SK-N-SH (cell line): ENCODE measurements around the gene GLIS2. TPM values are rescaled to one million over a fixed set of nuclear protein-coding genes. Genes with fewer than 3 reads are reported as not detected.

Source experiments
- CTCF ChIA-PET: fragments of 300-600, 350-600 bp; formaldehyde crosslinking; extraction: SDS; loops from one replicate; lab custom pipeline; 2021; lab: Yijun Ruan, JAX
- POLR2A ChIA-PET: fragments of 350-600 bp; sonication (Branson Sonifier 250); formaldehyde crosslinking; extraction: SDS; loops from one replicate; lab custom pipeline; 2020; ENCODE audit warnings: antibody characterized with exemption, inconsistent platforms; lab: Yijun Ruan, JAX
- DNase-seq: peaks from one replicate; pipeline ENCODE4 v3.0.0; 2012
- H2AFZ ChIP-seq: fragments of 200-600 bp; sonication (generic); 2 replicates; pipeline ENCODE4 v1.8.1; 2016; ENCODE audit warnings: antibody characterized with exemption, mild to moderate bottlenecking, low read depth
- H3F3A ChIP-seq: fragments of 200-600 bp; sonication (generic); replicated peaks from 2 replicates; pipeline ENCODE3; 2016; ENCODE audit warnings: antibody characterized with exemption, mild to moderate bottlenecking; ENCODE audit not compliant: insufficient read depth
- H3K27ac ChIP-seq, 2 experiments: fragments of 200-500 bp in 1 of 2; fragments of 200-600 bp in 1 of 2; sonication (Bioruptor generic) in 1 of 2; sonication (generic), shearing (Covaris generic) in 1 of 2; 2 replicates each; pipeline versions ENCODE4 v1.5.1 to v1.6.1; 2014 to 2016; ENCODE audit warnings: low read depth in 2 of 2, inconsistent platforms in 1 of 2, low read length in 1 of 2, mild to moderate bottlenecking in 1 of 2, mixed read lengths in 1 of 2
- H3K27me3 ChIP-seq: fragments of 200-600 bp; sonication (generic), shearing (Covaris generic); 2 replicates; pipeline ENCODE4 v1.6.1; 2016; ENCODE audit warnings: mixed run types; ENCODE audit not compliant: insufficient read depth
- H3K36me3 ChIP-seq, 2 experiments: fragments of 200-500 bp in 1 of 2; fragments of 200-600 bp in 1 of 2; sonication (Bioruptor generic) in 1 of 2; sonication (generic) in 1 of 2; replicated peaks in 1 of 2; 2 replicates each; pipeline versions ENCODE3 to v1.5.1; 2014 to 2016; ENCODE audit warnings: low read length in 1 of 2, mild to moderate bottlenecking in 1 of 2; ENCODE audit not compliant: insufficient read depth in 2 of 2, control insufficient read depth in 1 of 2
- H3K4me1 ChIP-seq, 2 experiments: fragments of 200-500 bp in 1 of 2; fragments of 200-600 bp in 1 of 2; sonication (Bioruptor generic) in 1 of 2; sonication (generic), shearing (Covaris generic) in 1 of 2; 2 replicates each; pipeline versions ENCODE4 v1.5.1 to v1.6.1; 2014 to 2016; ENCODE audit warnings: low read depth in 1 of 2, low read length in 1 of 2, mixed run types in 1 of 2; ENCODE audit not compliant: insufficient read depth in 2 of 2, control insufficient read depth in 1 of 2
- H3K4me2 ChIP-seq: fragments of 200-600 bp; sonication (generic), shearing (Covaris generic); 2 replicates; pipeline ENCODE4 v1.6.1; 2017; ENCODE audit warnings: mixed run types
- H3K4me3 ChIP-seq, 2 experiments: fragments of 200-500 bp in 1 of 2; fragments of 200-600 bp in 1 of 2; sonication (Bioruptor generic) in 1 of 2; sonication (generic), shearing (Covaris generic) in 1 of 2; 2 replicates each; pipeline versions ENCODE4 v1.5.1 to v1.8.1; 2014 to 2016; ENCODE audit warnings: low read depth in 2 of 2, inconsistent platforms in 1 of 2, low read length in 1 of 2, mild to moderate bottlenecking in 1 of 2, mixed read lengths in 1 of 2, moderate library complexity in 1 of 2
- H3K79me2 ChIP-seq: fragments of 200-600 bp; sonication (generic); 2 replicates; pipeline ENCODE4 v1.8.1; 2017; ENCODE audit warnings: mild to moderate bottlenecking; ENCODE audit not compliant: insufficient read depth
- H3K9ac ChIP-seq: fragments of 200-600 bp; sonication (generic); 2 replicates; pipeline ENCODE4 v1.6.1; 2017; ENCODE audit warnings: mixed run types
- H3K9me2 ChIP-seq: fragments of 200-600 bp; sonication (generic); 2 replicates; pipeline ENCODE4 v1.6.1; 2017; ENCODE audit warnings: mixed run types
- H3K9me3 ChIP-seq: fragments of 200-600 bp; sonication (generic); 2 replicates; pipeline ENCODE4 v1.6.1; 2017; ENCODE audit warnings: mixed run types, mild to moderate bottlenecking, moderate library complexity
- H4K20me1 ChIP-seq: fragments of 200-600 bp; sonication (generic); 2 replicates; pipeline ENCODE4 v1.6.1; 2017; ENCODE audit warnings: mild to moderate bottlenecking, mixed run types; ENCODE audit not compliant: insufficient read depth
- FOSL2 ChIP-seq: IDR thresholded peaks from 2 replicates; pipeline ENCODE4 v1.4.0; 2012; ENCODE audit warnings: low read depth, mild to moderate bottlenecking, moderate library complexity, borderline replicate concordance
- FOXM1 ChIP-seq: IDR thresholded peaks from 2 replicates; pipeline ENCODE4 v1.4.0; 2012; ENCODE audit warnings: low read depth, mild to moderate bottlenecking
- GABPA ChIP-seq: IDR thresholded peaks from 2 replicates; pipeline ENCODE4 v1.4.0; 2012; ENCODE audit warnings: low read depth, mild to moderate bottlenecking
- NFIC ChIP-seq: IDR thresholded peaks from 2 replicates; pipeline ENCODE4 v1.4.0; 2012; ENCODE audit warnings: borderline replicate concordance
- NRF1 ChIP-seq: IDR thresholded peaks from 2 replicates; pipeline ENCODE4 v1.6.1; 2012; ENCODE audit warnings: low read depth, mild to moderate bottlenecking, low read length
- RXRA ChIP-seq: IDR thresholded peaks from 2 replicates; pipeline ENCODE4 v1.4.0; 2012; ENCODE audit warnings: low read depth, mild to moderate bottlenecking, borderline replicate concordance
- SIN3A ChIP-seq: IDR thresholded peaks from 2 replicates; pipeline ENCODE4 v1.6.1; 2012; ENCODE audit warnings: low read depth, mild to moderate bottlenecking, low read length, moderate library complexity, borderline replicate concordance
- TEAD4 ChIP-seq: IDR thresholded peaks from 2 replicates; pipeline ENCODE4 v1.4.0; 2012; ENCODE audit warnings: mild to moderate bottlenecking, borderline replicate concordance; ENCODE audit not compliant: insufficient read depth
- USF1 ChIP-seq: IDR thresholded peaks from 2 replicates; pipeline ENCODE4 v1.4.0; 2012; ENCODE audit warnings: low read depth, borderline replicate concordance
- YY1 ChIP-seq: IDR thresholded peaks from 2 replicates; pipeline ENCODE4 v1.4.0; 2012; ENCODE audit warnings: low read depth, mild to moderate bottlenecking
- ZBTB33 ChIP-seq: IDR thresholded peaks from 2 replicates; pipeline ENCODE4 v1.4.0; 2012; ENCODE audit warnings: low read depth, borderline replicate concordance
- WGBS: methylation state at CpG from one replicate; pipeline ENCODE4 v1.1.6; 2017; ENCODE audit warnings: low lambda C conversion rate; 5-methylcytosine and 5-hydroxymethylcytosine counted together
- polyA plus RNA-seq, 3 experiments: library from polyadenylated mRNA; depleted of rRNA; stranded (reverse); fragments of >200 nt; gene quantifications; 2 replicates each; pipeline ENCODE4 v1.2.3, GENCODE V29; 2012
- TF ChIP-seq, protein P1 (sequence below): IDR thresholded peaks from 2 replicates; pipeline ENCODE4 v1.4.0; 2012; ENCODE audit warnings: low read depth
- TF ChIP-seq, protein P2 (sequence below): IDR thresholded peaks from 2 replicates; pipeline ENCODE4 v1.6.1; 2012; ENCODE audit warnings: mild to moderate bottlenecking, low read depth, low read length, moderate library complexity

Gene GLIS2
- polyA plus RNA-seq, 1 of the 3 experiments (the other 2 are of a cell fraction) = 6.5 TPM

GRCh38 chr16:4271176-4272113 is 44.4 kb upstream of the GLIS2 start (continued):
- peak; percentile 77 for TF ChIP-seq USF1
- peak; percentile 51; the same call in 1 of the 2 replicates for TF ChIP-seq ZBTB33
- no peak for TF ChIP-seq GABPA
- TF ChIP-seq FOXM1 = no peak
- TF ChIP-seq FOSL2 = no peak
- no peak for TF ChIP-seq TEAD4
- no peak for TF ChIP-seq NFIC
- TF ChIP-seq, protein P1, sequence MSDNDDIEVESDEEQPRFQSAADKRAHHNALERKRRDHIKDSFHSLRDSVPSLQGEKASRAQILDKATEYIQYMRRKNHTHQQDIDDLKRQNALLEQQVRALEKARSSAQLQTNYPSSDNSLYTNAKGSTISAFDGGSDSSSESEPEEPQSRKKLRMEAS = peak; percentile 100

DNA sequence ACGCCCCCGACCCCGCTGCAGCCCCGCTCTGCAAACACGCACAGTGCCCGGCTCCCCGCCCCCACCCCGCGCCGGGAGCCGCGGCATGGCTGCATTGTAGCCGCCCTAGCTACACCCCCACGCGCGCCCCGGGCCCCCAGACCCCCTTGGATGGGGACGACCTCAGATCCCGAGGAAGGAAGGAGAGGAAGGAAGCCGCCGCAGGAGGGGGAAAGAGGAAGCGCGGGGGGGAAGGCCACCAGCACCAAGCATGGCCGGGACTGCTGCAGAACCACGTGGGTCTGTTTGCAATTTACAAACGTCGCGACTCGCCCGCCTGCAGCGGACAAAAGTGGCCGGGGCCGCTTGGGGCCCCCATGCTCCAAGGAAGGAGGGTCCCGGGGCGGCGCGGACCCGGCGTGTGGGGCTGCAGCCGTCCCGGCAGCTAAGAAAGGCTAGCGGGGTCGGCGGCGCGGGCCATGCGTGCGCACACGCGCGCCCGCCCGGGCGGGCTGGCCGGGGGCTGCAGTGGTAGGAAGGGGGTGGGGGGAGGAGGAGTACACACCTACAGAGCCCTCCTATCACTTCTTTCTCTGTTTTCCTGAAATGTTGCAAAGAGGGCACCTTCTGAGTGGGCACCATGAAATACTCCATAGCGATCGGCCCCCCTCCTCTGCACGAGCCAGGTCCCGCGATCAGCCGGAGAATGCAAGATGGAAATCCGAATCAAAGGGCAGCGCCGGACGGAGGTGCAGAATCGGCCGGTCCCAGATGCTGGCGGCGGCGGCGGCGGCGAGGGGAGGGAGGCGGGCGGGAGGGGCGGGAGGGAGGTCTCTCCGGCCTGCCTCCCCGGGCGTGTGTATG is 43.5 kb upstream of the GLIS2 start:
- Histone ChIP-seq H3K27ac (peak overlapping the region; percentile 54 to 91), H3K79me2 (peaks cover 44% of the 10 kb centered on the region), H3K9me3 (no peaks in the 10 kb centered on the region), H3F3A (peaks cover 17% of the 10 kb centered on the region), H3K4me1 (peaks cover 0 to 12% of the 10 kb centered on the region in 2 experiments; a peak in 1 of 4 replicates), H3K4me3 (peak overlapping the region; percentile 65 to 84), H3K27me3 (no peaks in the 10 kb centered on the region), H3K4me2 (peak overlapping the region; percentile 99), H3K36me3 (no peaks in the 10 kb centered on the region), H3K9me2 (no peaks in the 10 kb centered on the region), H2AFZ (peak overlapping the region; percentile 95), H3K9ac (peak overlapping the region; percentile 84), H4K20me1 (no peaks in the 10 kb centered on the region)
- DNase-seq = peak; percentile 75
- 1% methylated on average over 25 of the region's 79 CpGs for WGBS
- POLR2A ChIA-PET = interaction anchor here (1.0 to 4.0 kb wide), 11 partner anchors 10 to 289 kb away, joined by 3 to 22 read pairs (median 4); no protein-coding TSS in a partner anchor
- CTCF ChIA-PET = interaction anchor here (0.8 to 18.0 kb wide), 15 partner anchors 11 to 334 kb away, joined by 3 to 203 read pairs (median 7); partner anchors contain the start of gene PAM16
- TF ChIP-seq ZBTB33 (no peak), YY1 (0 out of 2 replicates have a peak, but pooled peaks have one; percentile 9), USF1 (peak; percentile 55), SIN3A (peak; percentile 76; the same call in 1 of the 2 replicates), NRF1 (no peak), RXRA (no peak)
- TF ChIP-seq, protein P2, sequence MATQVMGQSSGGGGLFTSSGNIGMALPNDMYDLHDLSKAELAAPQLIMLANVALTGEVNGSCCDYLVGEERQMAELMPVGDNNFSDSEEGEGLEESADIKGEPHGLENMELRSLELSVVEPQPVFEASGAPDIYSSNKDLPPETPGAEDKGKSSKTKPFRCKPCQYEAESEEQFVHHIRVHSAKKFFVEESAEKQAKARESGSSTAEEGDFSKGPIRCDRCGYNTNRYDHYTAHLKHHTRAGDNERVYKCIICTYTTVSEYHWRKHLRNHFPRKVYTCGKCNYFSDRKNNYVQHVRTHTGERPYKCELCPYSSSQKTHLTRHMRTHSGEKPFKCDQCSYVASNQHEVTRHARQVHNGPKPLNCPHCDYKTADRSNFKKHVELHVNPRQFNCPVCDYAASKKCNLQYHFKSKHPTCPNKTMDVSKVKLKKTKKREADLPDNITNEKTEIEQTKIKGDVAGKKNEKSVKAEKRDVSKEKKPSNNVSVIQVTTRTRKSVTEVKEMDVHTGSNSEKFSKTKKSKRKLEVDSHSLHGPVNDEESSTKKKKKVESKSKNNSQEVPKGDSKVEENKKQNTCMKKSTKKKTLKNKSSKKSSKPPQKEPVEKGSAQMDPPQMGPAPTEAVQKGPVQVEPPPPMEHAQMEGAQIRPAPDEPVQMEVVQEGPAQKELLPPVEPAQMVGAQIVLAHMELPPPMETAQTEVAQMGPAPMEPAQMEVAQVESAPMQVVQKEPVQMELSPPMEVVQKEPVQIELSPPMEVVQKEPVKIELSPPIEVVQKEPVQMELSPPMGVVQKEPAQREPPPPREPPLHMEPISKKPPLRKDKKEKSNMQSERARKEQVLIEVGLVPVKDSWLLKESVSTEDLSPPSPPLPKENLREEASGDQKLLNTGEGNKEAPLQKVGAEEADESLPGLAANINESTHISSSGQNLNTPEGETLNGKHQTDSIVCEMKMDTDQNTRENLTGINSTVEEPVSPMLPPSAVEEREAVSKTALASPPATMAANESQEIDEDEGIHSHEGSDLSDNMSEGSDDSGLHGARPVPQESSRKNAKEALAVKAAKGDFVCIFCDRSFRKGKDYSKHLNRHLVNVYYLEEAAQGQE = no peak
- TF ChIP-seq, protein P1 = peak; percentile 83
